ENCODE results near the gene SETD4.

Gene SETD4

DNA sequence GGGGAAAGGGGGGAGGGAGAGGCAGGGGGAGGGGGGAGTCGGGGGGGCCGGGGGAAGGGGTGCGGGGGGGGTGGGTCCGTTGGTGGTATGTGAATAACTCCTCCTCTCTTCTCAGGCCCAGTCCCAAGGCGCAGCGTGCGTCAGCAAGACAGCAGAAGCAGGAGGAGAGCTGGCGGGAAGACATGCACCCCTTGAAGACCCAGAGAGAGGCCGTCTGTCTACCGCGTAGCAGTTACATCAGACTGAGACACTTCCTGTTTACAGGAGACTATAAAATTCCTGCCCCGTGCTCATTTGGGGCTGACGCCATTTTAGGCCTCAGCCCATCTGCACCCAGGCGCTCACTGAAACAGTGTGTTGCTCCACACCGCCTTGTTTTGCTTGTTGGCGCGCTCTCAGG is 55.3 kb downstream of the SETD4 start:
- no peak for DNase-seq (ENCODE audit: low read depth)

DNA sequence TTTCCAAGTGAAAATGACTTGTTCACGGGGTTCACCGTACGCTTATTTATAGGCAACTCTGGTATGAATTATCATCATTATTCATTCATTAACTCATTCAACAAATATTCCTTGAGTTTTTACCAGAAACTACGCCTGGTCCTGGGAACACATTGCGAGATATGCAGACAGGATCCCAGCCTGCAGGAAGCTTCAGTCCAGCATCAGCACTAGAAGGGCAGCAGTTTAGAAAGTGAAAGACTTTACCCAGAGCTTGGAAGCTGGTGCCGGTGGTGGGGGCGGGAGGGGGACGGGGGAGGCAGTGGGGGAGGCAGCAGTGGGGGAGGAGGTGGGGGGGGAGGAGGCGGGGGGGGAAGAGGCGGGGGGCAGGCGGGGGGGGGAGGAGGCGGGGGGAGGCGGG is 55.9 kb downstream of the SETD4 start:
- no peak for DNase-seq (ENCODE audit: low read depth)

DNA sequence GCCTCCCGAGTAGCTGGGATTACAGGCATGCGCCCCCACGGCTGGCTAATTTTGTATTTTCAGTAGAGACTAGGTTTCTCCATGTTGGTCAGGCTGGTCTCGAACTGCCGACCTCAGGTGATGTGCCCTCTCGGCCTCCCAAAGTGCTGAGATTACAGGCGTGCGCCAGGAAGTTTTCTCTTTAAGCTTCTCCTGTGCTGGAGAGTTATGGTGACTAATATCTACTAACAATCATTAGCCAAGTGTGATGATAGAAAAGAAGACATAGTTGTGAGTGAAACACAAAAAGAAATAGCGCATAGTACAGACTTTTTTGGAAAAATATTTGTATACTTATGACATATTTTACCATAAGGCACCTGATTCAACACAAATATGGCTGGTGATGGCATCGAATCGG is 56.5 kb downstream of the SETD4 start:
- no peak for DNase-seq (ENCODE audit: low read depth)

DNA sequence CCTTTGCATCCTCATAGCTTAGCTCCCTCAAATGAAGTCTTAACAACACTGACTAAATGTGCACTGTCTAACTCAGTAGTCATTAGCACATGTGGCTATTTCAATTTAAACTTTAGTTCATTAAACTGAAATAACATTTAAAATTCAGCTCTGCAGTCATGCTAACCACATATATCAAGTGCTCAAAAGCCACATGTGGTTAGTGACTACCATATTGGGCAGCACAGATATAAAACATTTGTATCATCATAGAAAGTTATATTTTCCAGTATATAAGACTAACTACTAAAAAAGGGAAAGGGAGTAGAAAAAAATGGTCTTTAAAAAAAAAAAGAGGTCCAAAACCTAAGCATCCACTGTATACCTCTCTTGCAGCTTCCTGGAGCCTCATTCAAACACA is 64.1 kb downstream of the SETD4 start:
- DNase-seq (ENCODE audit: low read depth): no peak

DNA sequence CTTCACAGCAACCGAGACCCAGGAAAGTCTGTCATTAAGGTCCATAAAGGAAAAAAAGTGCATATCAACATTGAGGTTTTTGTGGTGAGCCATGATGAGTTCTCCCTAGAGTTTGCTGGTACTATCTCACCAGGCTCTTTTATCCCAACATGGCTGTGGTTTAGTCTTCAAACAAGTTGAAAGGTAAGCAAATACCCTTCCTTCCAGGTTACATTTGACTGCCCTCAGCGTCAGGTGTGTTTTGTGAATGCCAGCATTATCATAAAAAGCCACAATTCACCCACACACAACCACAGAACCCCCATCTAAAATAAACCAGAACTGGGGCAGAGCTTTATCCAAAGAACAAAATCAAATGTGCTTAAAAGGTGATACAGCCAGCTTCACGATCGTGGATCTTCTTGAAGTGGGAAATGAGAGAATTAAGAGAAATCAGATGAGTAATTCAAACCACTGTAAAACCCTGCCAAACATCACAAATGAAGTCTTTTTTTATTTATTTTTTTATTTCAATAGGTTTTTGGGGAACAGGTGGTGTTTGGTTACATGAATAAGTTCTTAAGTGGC is 64.7 kb downstream of the SETD4 start:
- DNase-seq (ENCODE audit: low read depth): no peak

DNA sequence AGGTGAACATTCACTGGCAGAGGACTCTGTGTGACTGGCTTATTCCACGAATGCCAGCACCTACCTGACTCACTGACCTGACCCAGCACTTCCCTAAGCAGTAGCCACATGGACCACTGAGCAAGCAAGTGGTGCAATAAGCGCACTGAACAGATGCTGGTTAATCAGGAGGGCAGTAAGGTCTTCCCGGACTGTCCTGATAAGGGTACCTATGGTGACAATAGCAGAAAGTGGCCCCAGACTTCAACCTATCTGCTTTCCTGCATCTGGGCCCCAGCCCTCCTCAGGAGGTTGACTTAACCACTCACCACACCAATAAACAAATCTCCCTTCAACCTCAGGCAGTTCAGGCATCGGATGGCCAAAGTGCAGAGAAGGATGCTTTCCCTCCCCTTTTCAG is 65.7 kb downstream of the SETD4 start:
- DNase-seq (ENCODE audit: low read depth): no peak

DNA sequence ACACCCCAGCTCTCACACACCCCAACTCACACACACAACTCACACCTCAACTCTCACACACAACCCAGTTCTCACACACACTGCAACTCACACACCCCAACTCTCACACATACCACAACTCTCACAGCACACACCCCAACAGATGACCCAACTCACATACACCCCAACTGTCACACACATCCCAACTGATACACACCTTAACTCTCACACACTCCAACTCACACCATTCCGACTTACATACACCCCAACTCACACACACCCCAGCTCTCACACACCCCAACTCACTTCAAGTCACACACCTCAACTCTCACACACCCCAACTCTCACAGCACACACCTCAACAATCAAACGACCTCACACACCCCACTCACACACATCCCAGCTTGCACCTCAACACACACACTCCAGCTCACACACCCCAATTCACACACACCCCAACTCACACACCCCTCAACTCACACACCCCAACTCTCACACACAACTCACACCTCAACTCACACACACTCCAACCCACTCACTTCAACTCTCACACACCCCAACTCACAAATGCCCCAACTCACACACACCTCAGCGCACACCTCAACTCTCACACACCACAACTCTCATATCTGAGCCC is 66.3 kb downstream of the SETD4 start:
- DNase-seq (ENCODE audit: low read depth): no peak

DNA sequence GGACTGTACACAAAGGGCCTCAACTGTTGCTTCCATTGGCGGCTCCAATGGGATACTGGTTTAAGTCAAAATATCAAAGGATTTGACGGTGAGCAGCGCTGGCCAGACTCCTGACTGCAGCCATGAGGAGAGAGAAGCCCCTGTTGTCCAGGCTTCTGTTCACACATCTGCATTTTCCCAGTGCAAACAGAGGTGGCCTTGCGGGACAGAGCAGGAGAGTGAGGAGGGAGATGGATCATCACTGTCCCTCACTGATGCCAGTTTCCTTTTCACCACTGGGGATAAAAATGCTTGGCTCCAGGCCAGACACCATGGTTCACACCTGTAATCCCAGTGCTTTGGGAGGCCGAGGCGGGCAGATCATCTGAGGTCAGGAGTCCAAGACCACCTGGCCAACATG is 69.2 kb downstream of the SETD4 start:
- DNase-seq (ENCODE audit: low read depth): no peak

DNA sequence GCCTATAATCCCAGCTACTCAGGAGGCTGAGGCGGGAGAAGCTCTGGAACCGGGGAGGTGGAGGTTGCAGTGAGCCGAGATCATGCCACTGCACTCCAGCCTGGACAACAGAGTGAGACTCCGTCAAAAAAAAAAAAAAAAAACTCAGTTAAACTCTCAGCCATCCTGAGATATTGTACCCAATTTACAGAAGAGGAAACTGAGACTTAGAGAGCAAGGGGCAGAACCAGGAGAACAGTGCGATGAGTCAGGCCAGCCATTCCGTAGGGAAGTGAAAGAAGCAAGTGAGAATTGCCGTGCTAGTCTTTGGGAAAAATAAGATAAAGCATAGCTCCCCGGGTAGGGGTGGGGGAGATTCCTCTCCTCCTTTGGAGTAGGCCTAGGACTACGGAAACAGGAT is 69.7 kb downstream of the SETD4 start:
- DNase-seq (ENCODE audit: low read depth): no peak

DNA sequence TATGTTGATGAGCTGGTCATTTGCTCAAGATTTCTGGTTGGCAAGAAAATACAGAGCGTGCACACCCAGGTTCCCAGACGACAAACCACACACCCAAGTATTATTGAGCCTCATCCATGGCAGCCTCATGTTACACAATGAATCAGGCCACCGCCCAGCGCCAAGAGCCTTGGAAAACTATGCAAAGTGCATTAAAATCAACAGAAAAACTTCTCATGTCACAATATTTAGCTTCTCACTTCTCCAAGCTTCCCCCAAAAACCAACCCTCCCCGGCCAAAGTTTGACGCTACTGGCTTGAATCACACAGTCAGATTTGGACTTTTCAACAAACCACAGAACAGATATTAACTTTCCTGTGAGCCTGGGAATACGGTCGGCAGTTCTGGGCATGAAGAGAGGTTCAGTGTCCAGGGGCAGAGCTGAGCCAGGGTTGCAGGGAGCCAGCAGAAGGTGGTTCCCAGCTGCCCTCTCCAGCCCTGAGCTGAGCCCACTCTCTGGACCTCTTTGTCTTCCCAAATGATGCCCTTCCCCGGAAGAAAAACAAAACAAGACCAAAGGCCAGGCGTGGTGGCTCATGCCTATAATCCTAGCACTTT is 71.1 kb downstream of the SETD4 start:
- no peak for DNase-seq (ENCODE audit: low read depth)

DNA sequence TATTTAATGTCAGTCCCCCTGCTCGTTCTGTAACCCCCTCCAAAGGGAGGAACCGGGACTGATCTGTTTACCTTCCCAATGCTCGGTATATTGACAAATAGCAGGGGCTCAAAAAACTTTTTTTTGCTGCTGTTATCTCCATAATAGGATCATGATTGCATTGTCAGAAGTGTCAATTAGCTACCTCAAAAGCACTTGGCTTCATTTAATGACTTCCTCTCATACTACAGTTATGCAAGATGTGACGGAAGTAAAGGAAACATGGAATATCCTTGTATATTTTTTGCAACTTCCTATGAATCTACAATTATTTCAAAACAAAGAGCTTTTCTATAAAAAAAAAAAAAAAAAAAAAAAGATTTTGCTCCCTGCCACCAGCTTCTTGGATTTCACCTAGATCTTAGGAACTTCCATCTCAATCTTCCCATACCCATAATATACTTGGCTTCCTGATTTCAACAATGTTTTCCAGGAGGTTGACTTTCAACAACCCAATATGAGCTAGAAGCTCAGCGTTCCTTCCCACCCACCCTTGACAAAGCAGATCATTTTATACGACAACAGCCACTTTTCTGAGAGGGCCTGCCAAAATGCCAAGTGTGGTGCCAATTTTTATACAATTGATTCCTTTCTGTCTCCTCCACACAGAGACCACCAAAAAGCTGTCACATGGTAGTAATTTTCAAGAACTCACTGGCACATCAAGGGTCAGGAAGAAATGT is 71.7 kb downstream of the SETD4 start:
- DNase-seq (ENCODE audit: low read depth): no peak

DNA sequence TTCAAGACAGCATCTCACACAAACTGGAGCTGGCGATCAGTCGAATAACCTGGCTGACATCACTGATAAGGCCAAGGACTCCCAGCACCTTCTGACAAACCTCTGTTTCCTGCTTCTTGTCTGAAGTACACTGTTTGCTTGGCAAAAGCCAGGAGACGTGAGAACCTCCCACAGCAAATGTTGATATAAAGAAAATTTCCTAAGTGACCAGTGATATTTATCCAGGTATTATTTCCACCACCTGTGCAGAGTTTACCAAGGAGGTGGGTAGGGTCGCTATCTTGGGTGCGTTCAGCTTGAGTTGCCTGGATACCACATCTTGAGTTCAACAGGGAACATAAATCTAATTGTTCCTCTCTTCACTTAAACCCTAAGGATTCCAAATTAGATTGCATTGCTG is 72.9 kb downstream of the SETD4 start:
- DNase-seq (ENCODE audit: low read depth): no peak

DNA sequence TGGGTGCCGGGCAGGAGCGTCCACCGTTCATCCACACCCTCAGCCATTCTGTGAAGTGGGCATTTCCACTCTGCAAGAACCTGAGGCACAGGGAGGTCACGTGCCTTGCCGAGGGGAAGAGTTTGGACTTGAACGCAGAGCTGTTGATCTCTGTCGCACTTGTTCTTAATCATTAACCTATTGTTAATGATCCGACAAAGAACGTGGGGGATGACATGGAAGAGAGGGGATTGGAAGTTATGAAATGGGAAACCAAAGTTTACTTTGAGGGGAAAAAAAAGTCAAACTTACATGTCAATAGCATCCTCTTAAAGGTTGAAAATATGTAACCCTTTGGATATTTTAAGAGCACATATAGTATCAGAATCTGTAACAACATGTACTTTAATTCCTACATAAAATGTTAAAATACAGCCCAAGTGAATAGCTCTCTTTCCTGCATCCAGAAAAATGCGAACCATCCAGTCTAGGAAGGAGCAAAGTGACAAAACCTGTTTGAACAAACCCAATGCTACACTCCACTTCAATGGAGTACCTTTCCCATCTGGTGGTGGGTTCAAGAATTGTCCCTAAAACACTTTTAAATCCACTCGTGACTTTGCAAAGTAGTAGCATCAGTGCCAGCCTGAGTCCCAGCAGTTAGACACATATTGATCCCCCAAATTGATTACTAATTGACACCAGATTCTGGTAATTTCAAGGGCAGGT is 75.5 kb downstream of the SETD4 start:
- DNase-seq (ENCODE audit: low read depth): no peak

Measured in stimulated activated CD8-positive, alpha-beta memory T cell treated with anti-CD3 and anti-CD28 coated beads, Interleukin-15, amount 100 ng/mL, for 1 hour (primary cell).